HG03139 (cell line): Measurements from ENCODE around the gene CWC27.
"Not testable (repeated sequence)": the region's sequence is repeated elsewhere in the genome, so short reads cannot be mapped to it uniquely, and the experiment has no call there.

Experiments
- ATAC-seq: cut with Tn5 transposase; IDR thresholded peaks from one replicate; pipeline ENCODE4 v1.9.1; 2021; ENCODE audit not compliant: unreplicated experiment

CWC27 gene

GRCh38 chr5:64918083-64918482, 149.4 kb downstream of the CWC27 start:
- no peak for ATAC-seq

GRCh38 chr5:64921386-64921785, 152.7 kb downstream of the CWC27 start:
- no peak for ATAC-seq

- ATAC-seq, result no peak
Measured at GRCh38 chr5:64923151-64923685, 154.5 kb downstream of the CWC27 start.

- ATAC-seq, result no peak
Measured at GRCh38 chr5:64925123-64925522, 156.4 kb downstream of the CWC27 start.

- no peak for ATAC-seq
Measured at GRCh38 chr5:64929833-64930232, 161.1 kb downstream of the CWC27 start.

- no peak for ATAC-seq
Measured at GRCh38 chr5:64930672-64931318, 162.1 kb downstream of the CWC27 start.

- not testable (repeated sequence) for ATAC-seq
Measured at GRCh38 chr5:64939422-64939771, 170.7 kb downstream of the CWC27 start.

GRCh38 chr5:64939772-64940510, 171.2 kb downstream of the CWC27 start:
- no peak for ATAC-seq

GRCh38 chr5:64942460-64942859, 173.7 kb downstream of the CWC27 start:
- no peak for ATAC-seq

GRCh38 chr5:64944868-64945267, 176.1 kb downstream of the CWC27 start:
- no peak for ATAC-seq

GRCh38 chr5:64947031-64947430, 178.3 kb downstream of the CWC27 start:
- no peak for ATAC-seq

- ATAC-seq, result no peak
Measured at GRCh38 chr5:64947801-64948200, 179.1 kb downstream of the CWC27 start.

GRCh38 chr5:64949331-64949730, 180.6 kb downstream of the CWC27 start:
- no peak for ATAC-seq

GRCh38 chr5:64952951-64953673, 184.4 kb downstream of the CWC27 start:
- ATAC-seq, result no peak

GRCh38 chr5:64954518-64954917, 185.8 kb downstream of the CWC27 start:
- ATAC-seq, result no peak

- ATAC-seq, result no peak
Measured at GRCh38 chr5:64958757-64959391, 190.1 kb downstream of the CWC27 start.

- ATAC-seq, result no peak
Measured at GRCh38 chr5:64963278-64963677, 194.5 kb downstream of the CWC27 start.

- no peak for ATAC-seq
Measured at GRCh38 chr5:64968591-64969110, 199.9 kb downstream of the CWC27 start.

- ATAC-seq, result no peak
Measured at GRCh38 chr5:64969578-64969977, 200.8 kb downstream of the CWC27 start.

GRCh38 chr5:64971513-64971912, 202.8 kb downstream of the CWC27 start:
- no peak for ATAC-seq

- no peak for ATAC-seq
Measured at GRCh38 chr5:64971990-64972389, 203.3 kb downstream of the CWC27 start.
